D341Med (cell line): ENCODE measurements around the gene SHBG.
"Not testable (repeated sequence)": the region's sequence is repeated elsewhere in the genome, so short reads cannot be mapped to it uniquely, and the experiment has no call there.

Source experiments
- DNase-seq: peaks from one replicate; pipeline ENCODE4 v3.0.0; 2012; ENCODE audit warnings: low spot score

The SHBG gene, protein sequence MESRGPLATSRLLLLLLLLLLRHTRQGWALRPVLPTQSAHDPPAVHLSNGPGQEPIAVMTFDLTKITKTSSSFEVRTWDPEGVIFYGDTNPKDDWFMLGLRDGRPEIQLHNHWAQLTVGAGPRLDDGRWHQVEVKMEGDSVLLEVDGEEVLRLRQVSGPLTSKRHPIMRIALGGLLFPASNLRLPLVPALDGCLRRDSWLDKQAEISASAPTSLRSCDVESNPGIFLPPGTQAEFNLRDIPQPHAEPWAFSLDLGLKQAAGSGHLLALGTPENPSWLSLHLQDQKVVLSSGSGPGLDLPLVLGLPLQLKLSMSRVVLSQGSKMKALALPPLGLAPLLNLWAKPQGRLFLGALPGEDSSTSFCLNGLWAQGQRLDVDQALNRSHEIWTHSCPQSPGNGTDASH

DNA sequence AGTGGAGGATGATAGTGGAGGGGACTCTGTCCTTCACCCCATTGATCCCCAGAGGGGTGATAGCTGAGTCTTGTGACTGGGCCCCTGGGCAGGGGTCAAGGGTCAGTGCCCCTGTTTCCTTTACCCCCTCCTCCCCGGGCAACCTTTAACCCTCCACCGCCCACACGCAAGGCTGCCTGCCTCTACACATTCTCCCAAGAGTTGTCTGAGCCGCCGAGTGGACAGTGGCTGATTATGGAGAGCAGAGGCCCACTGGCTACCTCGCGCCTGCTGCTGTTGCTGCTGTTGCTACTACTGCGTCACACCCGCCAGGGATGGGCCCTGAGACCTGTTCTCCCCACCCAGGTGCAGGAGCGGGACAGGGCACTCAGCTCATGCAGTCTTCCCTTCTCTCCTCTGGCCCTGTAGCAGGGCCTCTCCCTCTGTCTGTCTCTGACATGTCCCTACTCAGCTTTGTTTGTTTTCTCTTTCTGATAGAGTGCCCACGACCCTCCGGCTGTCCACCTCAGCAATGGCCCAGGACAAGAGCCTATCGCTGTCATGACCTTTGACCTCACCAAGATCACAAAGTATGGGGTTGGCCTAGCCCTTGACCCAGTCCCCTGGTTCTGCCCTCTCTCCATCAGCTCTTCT, at the start of gene SHBG:
TSS of gene SHBG (plus strand) at position 197 of the 633 bp plus-strand sequence. CDS start at position 235, 38 bp downstream.
- DNase-seq: no peak

DNA sequence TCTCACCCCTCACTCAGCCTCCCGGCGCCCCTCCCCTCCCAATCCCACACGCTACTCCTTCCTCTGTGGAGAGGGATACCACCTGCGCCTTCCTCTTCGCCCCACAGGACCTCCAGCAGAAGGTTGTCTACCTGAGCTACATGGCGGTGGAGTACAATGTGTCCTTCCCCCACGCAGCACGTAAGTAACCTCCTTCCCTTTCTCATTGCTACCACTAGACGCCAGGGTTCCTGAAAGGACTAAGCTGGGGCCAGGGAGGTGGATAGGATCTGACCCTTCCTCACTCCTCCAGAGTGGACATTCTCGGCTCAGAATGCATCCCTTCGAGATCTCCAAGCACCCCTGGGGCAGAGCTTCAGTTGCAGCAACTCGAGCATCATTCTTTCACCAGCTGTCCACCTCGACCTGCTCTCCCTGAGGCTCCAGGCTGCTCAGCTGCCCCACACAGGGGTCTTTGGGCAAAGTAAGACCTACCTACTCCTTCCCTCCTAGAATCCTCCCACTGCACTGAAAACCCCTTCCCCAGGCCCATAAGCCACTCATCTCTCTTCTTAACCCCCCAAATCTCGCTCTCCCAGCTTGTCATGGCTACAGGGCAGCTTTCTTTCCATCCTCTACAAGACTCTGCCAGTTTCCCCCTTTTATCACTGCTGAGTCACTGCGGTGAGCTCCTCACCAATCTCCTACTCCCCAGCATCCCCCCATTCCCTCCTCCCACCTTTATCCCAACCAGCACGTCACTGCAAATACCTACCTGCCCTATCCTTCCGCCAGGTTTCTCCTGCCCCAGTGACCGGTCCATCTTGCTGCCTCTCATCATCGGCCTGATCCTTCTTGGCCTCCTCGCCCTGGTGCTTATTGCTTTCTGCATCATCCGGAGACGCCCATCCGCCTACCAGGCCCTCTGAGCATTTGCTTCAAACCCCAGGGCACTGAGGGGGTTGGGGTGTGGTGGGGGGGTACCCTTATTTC, 49.0 kb upstream of the SHBG start:
- no peak for DNase-seq

DNA sequence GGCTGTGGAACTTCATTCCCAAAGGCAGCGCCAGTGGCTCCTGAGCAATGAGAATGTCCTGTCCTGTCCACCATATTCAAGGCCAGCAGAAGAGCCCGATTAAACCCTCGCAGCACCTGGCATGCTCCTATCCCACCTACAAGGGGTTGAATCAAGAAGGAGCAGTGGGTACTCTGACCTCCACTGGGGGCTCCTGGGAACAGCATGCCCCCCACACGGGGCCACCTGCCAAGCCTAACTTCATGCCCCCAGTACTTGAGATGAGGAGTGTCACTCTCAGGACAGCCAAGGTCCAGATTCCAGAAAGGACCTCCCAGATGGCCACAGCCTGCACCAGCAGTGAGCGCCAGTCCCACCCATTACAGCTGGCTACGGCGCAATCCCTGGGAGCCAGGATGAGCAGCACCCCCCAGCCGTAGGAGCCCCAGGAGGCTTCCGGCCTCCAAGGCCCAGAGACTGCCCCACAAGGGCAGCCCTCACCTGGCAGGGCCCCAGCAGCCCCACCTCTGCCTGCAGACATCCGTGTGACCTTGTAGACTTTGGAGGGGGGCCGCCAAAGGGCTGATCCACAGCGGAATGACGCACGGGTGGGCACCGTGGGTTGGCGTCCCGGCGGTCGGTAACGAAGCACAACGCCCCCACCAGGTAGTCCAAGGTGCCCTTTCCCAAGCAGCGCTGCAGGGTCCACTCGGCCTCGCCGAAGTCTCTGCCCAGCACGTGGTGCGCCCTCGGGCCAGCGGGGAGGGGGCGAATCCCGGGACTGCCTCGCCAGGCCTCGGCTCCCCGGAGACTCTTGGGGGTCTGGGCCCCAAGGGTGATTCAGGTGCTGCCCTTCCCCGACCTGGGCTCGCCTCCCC, 47.3 kb upstream of the SHBG start:
- no peak for DNase-seq

DNA sequence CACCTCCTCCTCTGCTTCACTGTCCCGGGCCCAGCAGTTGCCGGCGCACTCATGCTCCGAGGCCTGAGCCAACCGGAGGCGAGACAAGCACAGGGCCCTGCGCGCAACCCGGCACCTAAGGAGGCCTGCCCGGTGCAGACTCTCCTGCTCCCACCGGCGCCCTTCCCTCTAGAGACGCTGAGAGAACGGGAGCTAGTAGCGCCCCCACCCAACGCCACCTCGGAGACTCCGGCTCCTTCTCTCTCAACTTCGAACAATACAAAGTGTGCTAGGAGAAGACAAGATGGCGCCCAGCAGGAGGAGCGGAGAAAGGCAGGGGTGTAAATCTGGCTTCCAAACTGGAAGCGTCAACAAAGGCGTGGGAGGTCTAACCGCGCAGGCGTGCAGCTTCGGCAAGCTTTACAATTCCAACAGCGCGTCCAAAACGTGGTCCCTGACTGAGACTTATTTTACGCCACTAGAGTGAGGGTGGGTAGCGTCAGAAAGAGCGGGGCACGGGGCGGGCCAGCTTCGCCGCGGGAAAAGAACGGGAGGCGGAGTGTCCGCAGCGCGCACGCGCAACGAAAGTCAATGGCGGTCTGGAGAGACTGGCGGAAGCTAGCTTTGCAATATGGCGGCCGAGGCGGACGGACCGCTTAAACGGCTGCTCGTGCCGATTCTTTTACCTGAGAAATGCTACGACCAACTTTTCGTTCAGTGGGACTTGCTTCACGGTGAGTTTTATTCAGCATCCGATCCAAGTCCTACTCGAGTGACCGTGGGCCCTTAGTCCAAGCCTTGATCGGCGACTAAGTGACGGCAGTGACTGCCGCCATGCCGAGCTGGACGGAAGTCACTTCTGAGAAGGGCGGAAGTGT, 46.5 kb upstream of the SHBG start, which contains the start of gene MPDU1:
TSS of gene MPDU1 (plus strand) at position 600 of the 857 bp plus-strand sequence. CDS start at position 611, 11 bp downstream.
- peak; percentile 84 for DNase-seq

DNA sequence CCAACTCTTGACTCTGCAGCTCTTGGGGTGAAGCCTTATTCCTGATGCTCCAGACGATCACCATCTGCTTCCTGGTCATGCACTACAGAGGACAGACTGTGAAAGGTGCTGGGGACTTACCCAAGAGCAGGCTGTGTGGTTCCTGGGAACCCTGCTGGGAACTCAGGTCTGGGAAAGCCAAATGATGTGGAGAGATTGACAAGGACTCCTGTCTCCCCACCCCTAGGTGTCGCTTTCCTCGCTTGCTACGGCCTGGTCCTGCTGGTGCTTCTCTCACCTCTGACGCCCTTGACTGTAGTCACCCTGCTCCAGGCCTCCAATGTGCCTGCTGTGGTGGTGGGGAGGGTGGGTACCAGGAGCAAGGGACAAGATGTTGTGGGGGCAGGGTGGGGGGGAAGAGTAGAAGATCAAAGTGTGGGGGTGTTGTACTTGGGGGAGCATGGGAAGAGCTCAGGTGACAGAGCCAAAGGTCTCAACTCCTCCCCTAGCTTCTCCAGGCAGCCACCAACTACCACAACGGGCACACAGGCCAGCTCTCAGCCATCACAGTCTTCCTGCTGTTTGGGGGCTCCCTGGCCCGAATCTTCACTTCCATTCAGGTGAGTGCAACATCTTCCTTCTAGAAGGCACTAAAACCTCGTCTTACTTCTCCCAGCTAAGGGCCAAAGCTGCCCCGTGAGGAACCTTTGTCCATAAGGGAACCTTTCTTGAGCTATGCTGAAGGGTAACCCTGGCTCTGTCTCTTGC, 43.1 kb upstream of the SHBG start:
- DNase-seq: no peak

DNA sequence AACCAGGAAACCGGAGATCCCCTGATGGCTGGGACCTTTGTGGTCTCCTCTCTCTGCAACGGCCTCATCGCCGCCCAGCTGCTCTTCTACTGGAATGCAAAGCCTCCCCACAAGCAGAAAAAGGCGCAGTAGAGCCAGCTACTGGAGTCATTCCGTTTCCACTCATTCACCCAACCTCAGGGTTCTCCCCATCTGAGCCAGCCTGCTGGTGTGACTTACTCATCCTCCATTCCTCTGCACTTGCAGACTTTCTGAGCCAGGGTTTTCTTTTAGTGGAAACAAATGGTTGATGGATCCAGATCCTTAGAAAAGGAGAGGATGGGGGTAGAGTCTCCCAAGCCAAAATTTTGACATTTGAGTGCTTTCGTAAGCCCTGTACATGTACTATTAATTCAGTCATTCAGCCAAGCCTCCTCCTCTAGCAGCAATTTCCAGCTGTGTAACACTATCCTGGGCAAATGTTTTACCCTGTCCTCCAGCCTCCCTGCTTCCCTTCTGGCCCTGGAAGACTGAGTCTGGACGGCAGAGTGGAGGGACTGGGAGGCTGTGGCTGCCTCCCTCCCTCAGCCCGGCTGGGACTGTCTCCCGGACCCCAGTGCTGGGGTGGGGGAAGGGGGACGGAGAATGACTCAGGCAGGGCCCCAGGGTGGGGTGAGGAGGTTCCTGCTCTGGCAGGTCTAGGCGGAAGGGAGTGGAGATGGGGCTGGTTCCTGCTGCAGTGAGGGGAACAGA, 42.3 kb upstream of the SHBG start:
- DNase-seq: no peak

DNA sequence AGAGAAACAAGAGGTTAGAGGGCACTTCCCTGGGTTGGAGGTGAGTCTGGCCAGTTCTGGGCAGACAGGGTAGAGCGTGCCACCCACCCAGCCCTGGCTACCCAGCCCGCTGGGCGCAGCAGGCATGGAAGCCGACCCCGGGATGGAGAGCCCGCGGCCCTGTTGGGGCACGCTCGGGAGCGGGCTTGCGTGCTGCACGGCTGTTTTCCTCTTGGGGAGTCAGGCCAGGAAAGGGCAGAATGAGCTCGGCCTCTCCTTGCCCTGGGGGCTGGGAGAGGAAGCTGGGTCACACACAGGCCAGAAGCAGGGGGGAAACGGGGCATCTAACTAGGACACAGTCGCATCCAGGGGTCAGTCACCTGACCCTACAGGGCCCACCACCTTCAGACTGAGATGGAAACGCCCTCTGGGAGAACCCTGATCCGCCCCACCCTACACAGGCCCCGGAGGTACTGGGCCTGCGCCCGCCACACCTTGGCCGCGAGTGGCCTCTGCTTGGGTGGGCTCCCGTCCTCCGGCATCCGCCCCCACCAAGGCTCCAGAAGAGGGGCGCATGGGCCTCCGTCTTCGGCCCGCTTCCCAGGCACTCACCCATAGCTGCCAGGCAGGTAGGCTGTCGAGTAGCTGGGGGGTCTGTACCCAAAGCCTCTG, 41.3 kb upstream of the SHBG start:
- no peak for DNase-seq

DNA sequence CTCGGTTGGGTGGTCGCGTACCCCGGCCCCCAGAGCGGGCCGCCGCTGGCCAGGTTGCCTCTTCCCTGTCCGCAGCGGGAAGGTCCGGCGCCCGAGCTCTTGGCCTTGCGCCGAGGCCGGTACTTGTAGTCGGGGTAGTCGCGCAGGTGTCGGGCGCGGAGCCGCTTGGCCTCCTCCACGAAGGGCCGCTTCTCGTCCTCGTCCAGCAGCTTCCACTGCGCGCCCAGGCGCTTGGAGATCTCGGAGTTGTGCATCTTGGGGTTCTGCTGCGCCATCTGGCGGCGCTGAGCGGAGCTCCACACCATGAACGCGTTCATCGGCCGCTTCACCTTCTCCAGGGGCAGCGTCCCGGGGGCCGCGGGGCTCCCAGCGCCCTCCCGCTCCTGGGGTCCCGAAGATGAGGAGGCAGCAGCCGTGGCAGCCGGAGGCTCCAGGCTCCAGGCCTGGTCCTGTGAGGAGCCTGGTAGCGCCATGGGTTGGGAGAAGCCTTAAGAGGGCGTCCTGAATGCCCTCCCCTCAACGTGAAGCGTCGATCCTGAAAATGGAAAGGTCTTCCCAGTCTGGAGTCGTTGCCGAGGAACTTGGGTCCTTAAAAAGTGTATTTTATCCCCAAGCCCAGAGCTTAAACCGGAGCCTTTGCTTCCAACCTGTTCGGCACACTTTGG, 40.6 kb upstream of the SHBG start:
- peak; percentile 66 for DNase-seq

DNA sequence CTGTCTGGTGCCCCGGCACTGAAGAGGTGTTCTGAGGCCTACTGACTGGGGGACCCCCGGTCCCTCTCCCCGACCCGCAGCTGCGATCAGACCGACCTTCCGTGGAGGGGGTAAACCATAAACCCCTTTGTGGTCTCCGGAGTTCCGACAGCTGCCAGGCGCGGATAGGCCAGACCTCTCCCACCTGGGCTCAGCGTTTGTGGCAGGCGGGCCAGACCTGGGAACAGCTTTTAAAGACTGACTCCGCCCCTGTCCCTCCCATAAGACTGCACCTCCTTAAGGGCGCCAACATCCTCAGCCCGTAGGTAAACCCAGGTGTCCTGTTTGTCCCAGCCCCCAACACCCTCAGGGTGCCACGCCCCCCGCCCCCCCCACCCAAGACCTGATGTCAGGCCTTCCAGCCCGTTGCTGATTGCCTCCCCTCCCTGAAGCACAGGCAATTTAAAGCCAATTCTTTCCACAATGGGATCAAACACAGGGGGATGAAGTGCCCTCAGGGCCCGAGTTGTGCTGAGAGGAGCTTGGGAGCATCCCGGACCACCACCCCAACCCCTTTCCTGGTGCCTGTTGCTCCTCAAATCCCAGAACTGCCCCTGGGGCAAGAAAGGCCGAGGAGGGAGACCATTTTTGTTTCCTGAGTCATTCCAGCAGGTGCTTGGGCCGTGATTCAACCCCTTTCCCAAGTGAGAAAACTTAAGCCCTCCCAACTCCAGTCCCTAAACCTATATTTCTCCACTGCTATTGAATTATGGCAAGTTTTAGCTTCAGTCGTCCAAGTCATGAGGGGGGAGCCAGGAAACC, 39.8 kb upstream of the SHBG start, which contains the start of gene SOX15:
TSS of gene SOX15 (minus strand) at position 204 of the 801 bp plus-strand sequence. CDS start 418 bp downstream, outside the sequence.
- DNase-seq: no peak

DNA sequence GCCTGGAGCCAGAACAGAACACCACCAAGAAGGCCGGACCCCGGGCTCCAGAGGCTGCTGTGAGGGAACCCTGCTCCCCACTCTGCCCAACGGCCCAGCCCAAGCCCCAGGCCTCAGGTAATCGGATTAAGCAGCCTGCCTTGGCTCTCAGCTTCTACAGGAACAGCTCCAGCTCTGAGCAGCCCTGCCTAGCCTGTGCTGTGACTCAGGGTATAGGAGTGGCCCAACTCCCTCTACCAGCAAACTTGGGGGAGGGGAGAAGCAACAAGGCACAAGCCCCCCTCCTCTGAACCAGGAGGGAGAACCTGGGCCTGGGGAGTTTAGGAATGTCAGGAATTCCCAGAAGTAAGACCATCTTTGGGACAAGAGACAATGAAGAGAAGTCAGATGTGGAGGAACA, 39.2 kb upstream of the SHBG start:
- DNase-seq: peak; percentile 75

DNA sequence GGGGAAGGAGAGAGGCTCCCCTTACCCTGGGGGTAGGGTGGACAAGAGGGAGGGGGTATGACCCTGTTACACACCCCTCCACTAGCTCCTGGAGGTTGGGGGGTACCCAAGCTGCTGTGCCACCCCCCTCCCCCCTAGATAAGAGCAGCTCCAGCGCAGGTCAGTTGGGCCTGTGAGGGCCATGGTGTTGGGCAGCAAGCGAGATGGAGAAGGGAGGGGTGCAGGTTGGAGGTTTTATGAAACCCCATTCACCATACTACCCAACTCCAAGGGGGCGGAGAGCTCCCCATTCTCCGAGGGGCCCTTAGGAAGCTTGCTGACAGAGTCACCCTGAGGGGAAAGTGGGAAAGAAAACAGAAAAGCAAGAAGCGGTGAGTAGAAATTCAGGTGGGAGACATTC, 38.3 kb upstream of the SHBG start:
- no peak for DNase-seq

DNA sequence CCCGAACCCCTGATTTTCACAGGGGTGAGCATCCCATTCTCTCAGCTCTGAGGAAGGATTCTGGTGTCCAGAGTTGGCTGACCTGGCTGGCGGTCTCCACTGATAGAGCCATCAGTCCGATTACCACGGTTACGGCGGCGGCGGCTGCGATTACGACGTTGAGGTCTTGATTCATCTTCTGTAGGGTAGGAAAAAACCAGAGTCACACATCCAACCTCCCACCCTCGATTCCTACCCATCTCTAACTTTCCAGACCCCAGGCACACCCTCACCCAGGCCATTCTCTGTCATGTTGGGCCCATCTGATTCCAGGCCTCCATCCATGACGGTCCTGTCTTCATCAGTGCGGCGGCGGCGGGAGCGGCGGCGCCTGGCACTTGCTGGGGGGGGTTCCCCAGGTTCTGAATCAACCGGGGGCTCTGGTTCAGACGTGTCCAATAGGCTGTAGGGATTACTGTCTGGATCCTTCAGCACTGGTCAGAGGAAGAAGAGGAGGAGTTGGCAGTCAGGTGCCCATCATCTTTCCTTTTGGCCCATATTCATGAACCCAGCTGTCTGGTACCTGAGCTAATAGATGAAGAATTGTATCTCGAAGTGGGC, 37.4 kb upstream of the SHBG start:
- DNase-seq: no peak

DNA sequence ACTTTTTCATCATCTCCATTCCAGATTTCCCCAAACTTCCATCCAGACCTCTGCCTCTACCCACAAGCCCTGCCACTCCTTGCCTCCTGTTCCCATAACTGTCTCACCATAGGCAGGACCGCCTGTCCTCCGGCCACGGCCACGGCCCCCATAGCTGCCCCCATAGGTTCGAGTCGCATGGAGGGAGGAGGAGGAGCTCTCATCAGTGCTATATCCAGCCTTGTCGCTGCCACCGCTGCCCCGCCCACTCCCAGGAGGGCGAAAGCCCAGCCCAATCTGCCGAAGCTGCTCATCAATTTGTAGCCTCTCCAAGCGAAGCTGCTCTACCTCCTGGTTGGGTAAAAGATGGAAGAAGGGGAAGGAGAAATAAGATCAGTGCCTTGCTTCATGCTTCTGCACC, 36.6 kb upstream of the SHBG start:
- no peak for DNase-seq

DNA sequence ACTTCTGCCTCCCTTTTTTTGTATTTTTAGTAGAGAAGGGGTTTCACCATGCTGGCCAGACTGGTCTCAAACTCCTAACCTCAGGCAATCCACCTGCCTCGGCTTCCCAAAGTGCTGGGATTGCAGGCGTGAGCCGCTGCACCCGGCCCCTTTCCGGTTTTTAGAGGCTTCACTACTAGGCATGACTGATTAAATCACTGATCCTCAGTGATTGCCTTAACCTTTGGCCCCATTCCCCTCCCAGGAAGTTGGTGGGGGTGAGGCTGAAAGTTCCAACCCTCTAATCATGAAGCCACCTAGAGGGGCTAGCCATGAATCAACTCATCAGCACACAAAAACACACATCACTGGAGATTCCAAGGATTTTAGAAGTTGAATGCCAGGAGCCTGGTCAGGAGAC, 32.4 kb upstream of the SHBG start:
- not testable (repeated sequence) for DNase-seq

DNA sequence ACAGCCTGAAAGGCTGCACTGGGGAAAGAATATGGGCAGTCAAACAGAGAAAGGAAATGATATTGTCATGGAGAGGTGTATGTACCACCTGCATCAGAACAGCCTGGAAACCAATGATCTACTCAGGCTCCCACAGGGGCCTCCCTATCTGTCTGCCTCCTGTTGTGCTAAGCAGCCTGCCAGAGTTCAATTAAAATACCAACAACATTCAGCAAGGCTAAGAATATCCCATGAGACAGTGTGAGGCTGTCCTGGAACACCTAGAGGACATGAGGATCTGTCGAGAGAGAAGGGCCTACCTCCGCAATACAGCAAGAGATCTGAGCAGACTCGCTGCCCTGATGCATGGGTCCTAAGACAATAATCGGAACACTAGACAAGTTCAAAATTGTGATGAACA, 23.7 kb upstream of the SHBG start:
- DNase-seq: no peak

DNA sequence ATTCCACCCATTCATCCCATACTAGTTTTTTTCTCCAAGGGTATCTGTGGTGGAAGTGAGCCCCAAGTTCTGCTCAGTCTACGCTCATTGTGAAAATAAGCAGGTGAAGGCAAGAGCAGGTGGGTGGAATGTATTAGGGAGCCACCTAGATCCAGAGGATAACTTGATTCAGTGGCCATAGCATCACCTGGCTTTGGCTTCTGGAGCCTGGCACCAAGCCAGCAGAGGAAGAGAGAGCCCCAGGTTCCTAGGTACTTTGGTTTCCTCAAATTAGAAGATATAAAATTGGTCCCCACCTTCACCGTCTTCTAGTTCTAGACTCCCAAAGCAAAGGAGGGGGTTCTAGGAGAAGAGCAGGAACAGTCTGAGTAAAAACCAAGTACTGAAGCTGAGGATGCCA, 19.3 kb upstream of the SHBG start:
- no peak for DNase-seq
